Peyer's patch (tissue), 4 donors: Measurements from ENCODE around the gene NFE2L3. TPM values are rescaled to one million over a fixed set of nuclear protein-coding genes. Genes with fewer than 3 reads are reported as not detected.
"Not testable (repeated sequence)": the region's sequence is repeated elsewhere in the genome, so short reads cannot be mapped to it uniquely, and the experiment has no call there.

Experiments
- DNase-seq, 3 donors: peaks; one replicate each; pipeline ENCODE4 v3.0.0-alpha.2; 2017 to 2019
- H3K27ac ChIP-seq, 4 donors: fragments of 200-600 bp; sonication (generic); one replicate each; pipeline ENCODE4 v1.5.1; 2016 to 2019
- H3K27me3 ChIP-seq, 2 donors: fragments of 200-600 bp; sonication (generic); one replicate each; pipeline ENCODE4 v1.5.1; 2019
- H3K36me3 ChIP-seq, 3 donors: fragments of 200-600 bp; sonication (generic); one replicate each; pipeline ENCODE4 v1.5.1; 2016 to 2019
- H3K4me1 ChIP-seq, 4 donors: fragments of 200-600 bp; sonication (generic); one replicate each; pipeline ENCODE4 v1.5.1; 2016 to 2019
- H3K4me3 ChIP-seq, 4 donors: fragments of 200-600 bp; sonication (generic); 1 replicate in 3 of 4; 2 replicates in 1 of 4; pipeline ENCODE4 v1.5.1; 2016 to 2019; ENCODE audit warnings: mild to moderate bottlenecking in 1 of 4
- H3K9me3 ChIP-seq, 4 donors: fragments of 200-600 bp; sonication (generic); one replicate each; pipeline ENCODE4 v1.5.1; 2016 to 2019; ENCODE audit warnings: mild to moderate bottlenecking in 1 of 4
- CTCF ChIP-seq, 6 experiments: fragments of 450-650 bp in 4 of 6; fragments of 200-600 bp in 2 of 6; sonication (generic) in 1 of 6; IDR thresholded peaks; one replicate each; pipeline ENCODE4 v1.5.1; 2017 to 2019; ENCODE audit warnings: antibody characterized with exemption in 6 of 6, mild to moderate bottlenecking in 3 of 6, moderate library complexity in 1 of 6
- POLR2A ChIP-seq, 2 donors: fragments of 450-650 bp; IDR thresholded peaks; one replicate each; pipeline ENCODE4 v1.5.1; 2017; ENCODE audit warnings: antibody characterized with exemption in 2 of 2, mild to moderate bottlenecking in 2 of 2, moderate library complexity in 2 of 2
- total RNA-seq, 4 donors: library from RNA; depleted of rRNA; stranded (reverse); fragments of >200 nt; gene quantifications; one replicate each; pipeline ENCODE4 v1.1.0, GENCODE V29; 2016

NFE2L3 gene
- total RNA-seq, 4 donors from 2014 or later = 5.3 to 10.5 (median 6.6) TPM

GRCh38 chr7:26115650-26116049 is 36.3 kb upstream of the NFE2L3 start:
- Histone ChIP-seq H3K27me3 (no peaks in the 10 kb centered on the region), H3K4me3 (no peak overlapping the region), H3K4me1 (no peaks in the 10 kb centered on the region), H3K36me3 (no peaks in the 10 kb centered on the region), H3K27ac (no peak overlapping the region), H3K9me3 (no peaks in the 10 kb centered on the region)
- DNase-seq = no peak
- no peak for TF ChIP-seq POLR2A (IDR thresholded peaks at IDR 0.05)
- TF ChIP-seq CTCF (IDR thresholded peaks at IDR 0.05) = no peak

DNA sequence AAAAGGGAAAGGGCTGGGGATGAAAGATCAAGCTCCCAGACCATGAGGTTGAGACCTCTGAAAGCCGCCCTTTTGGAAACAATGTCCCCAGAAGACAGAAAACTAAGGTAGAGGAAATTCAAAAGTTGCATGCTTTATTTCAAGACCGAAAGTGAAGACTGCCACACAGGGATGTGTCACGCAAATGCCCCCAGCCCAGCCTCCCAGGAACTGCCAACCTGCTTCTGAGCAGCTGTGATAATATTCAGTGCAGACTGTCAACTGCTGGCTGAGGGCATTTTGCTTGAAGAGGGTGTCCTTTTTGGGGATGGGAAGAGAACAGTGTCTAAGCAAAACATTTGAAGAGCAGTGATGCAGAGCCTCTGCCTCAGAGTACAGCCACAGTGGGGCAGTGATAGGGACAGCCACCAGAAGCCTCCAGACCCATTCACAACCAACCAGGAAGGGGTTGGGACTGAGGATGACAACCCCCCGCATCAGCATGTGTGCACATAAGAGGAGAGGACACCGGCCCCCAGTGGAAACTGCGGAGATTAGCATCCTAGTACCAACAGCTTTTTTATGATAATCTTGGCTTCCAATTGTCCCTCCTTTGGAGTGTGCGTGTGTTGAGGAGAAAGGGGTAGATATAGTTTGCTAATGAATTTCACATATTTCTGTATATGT is 34.7 kb upstream of the NFE2L3 start:
- no peaks in the 10 kb centered on the region for H3K4me1 ChIP-seq
- H3K27me3 ChIP-seq = no peaks in the 10 kb centered on the region
- H3K4me3 ChIP-seq = no peak overlapping the region
- TF ChIP-seq CTCF (IDR thresholded peaks at IDR 0.05) = no peak
- H3K9me3 ChIP-seq = no peaks in the 10 kb centered on the region
- no peak overlapping the region for H3K27ac ChIP-seq
- H3K36me3 ChIP-seq = no peaks in the 10 kb centered on the region
- no peak for DNase-seq

GRCh38 chr7:26117970-26118369 is 34.0 kb upstream of the NFE2L3 start:
- Histone ChIP-seq H3K27me3 (no peaks in the 10 kb centered on the region), H3K36me3 (no peaks in the 10 kb centered on the region), H3K9me3 (no peaks in the 10 kb centered on the region), H3K4me1 (no peaks in the 10 kb centered on the region), H3K27ac (no peak overlapping the region), H3K4me3 (no peak overlapping the region)
- TF ChIP-seq POLR2A (IDR thresholded peaks at IDR 0.05) (no peak), CTCF (IDR thresholded peaks at IDR 0.05) (no peak)
- no peak for DNase-seq

- TF ChIP-seq POLR2A (IDR thresholded peaks at IDR 0.05) = no peak
- no peak for TF ChIP-seq CTCF (IDR thresholded peaks at IDR 0.05)
- Histone ChIP-seq H3K36me3 (no peaks in the 10 kb centered on the region), H3K9me3 (no peaks in the 10 kb centered on the region), H3K4me3 (no peak overlapping the region), H3K27me3 (no peaks in the 10 kb centered on the region), H3K4me1 (no peaks in the 10 kb centered on the region), H3K27ac (no peak overlapping the region)
- DNase-seq = no peak
These were observed 29.3 kb upstream of the NFE2L3 start for GRCh38 chr7:26122745-26123144.

DNA sequence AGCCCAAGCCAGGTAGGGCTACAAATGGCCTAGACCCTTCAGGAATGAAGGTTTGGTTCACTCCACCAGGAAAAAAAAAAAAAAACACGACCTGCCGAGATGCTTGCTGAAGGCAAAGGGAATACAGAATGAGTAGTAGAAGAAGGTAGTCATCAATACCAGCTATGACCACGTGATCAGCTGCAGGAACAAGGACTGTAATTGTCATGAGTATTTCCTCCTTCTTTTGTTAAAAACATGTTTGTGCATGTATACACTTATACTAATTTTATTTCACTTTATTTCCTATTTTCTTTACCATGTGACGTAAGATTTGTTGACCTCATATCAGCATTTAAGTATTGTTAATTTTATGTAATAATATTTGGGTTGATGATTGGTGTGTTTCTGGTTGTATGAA is 27.2 kb upstream of the NFE2L3 start:
- H3K36me3 ChIP-seq, H3K9me3 ChIP-seq, H3K4me1 ChIP-seq, H3K27ac ChIP-seq, DNase-seq, H3K4me3 ChIP-seq, H3K27me3 ChIP-seq: not testable (repeated sequence)

GRCh38 chr7:26127411-26127810 is 24.6 kb upstream of the NFE2L3 start:
- peak in 2 of 3 donors; percentile 26 to 49 for DNase-seq
- Histone ChIP-seq H3K4me1 (no peaks in the 10 kb centered on the region), H3K9me3 (no peaks in the 10 kb centered on the region), H3K27ac (no peak overlapping the region), H3K4me3 (no peak overlapping the region), H3K27me3 (no peaks in the 10 kb centered on the region), H3K36me3 (no peaks in the 10 kb centered on the region)
- TF ChIP-seq CTCF (IDR thresholded peaks at IDR 0.05) (no peak), POLR2A (IDR thresholded peaks at IDR 0.05) (no peak)
